D721Med (cell line): ENCODE measurements around the gene RELL1.

Source experiments
- DNase-seq: peaks from one replicate; pipeline ENCODE4 v3.0.0; 2011; ENCODE audit warnings: low spot score; ENCODE audit not compliant: insufficient read length
- FAIRE-seq: peaks from 2 replicates; lab custom pipeline; 2011; peaks lifted over from hg19 to GRCh38; lab: Jason Lieb, UNC
- TF ChIP-seq, protein P1 (sequence below): IDR thresholded peaks from 2 replicates; pipeline ENCODE4 v1.5.1; 2012; ENCODE audit warnings: mild to moderate bottlenecking, control low read depth; ENCODE audit not compliant: insufficient read depth; ENCODE audit errors: missing control alignments

RELL1 gene

DNA sequence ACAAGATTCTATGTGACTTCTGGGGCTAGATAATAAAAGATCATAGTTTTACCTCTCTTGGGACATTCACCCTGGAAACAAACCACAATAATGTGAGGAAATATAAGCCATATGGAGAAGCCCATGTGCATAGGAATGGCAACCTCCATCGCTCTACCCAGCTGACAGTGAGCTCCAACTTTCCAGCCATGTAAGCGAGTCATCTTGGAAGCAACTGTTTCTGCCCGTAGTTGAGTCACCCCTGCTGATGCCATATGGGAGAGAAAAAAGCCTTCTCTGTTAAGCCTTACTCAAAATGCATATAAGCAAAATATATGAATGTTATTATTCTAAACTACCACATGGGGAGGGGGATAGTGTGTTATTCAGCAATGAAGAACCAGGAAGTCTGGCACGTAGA is 31.4 kb upstream of the RELL1 start:
- no peak for DNase-seq
- FAIRE-seq: no peak

GRCh38 chr4:37715889-37716402 is 29.8 kb upstream of the RELL1 start:
- TF ChIP-seq, protein P1, sequence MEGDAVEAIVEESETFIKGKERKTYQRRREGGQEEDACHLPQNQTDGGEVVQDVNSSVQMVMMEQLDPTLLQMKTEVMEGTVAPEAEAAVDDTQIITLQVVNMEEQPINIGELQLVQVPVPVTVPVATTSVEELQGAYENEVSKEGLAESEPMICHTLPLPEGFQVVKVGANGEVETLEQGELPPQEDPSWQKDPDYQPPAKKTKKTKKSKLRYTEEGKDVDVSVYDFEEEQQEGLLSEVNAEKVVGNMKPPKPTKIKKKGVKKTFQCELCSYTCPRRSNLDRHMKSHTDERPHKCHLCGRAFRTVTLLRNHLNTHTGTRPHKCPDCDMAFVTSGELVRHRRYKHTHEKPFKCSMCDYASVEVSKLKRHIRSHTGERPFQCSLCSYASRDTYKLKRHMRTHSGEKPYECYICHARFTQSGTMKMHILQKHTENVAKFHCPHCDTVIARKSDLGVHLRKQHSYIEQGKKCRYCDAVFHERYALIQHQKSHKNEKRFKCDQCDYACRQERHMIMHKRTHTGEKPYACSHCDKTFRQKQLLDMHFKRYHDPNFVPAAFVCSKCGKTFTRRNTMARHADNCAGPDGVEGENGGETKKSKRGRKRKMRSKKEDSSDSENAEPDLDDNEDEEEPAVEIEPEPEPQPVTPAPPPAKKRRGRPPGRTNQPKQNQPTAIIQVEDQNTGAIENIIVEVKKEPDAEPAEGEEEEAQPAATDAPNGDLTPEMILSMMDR: no peak
- DNase-seq (no peak), FAIRE-seq (no peak)

More for the DNA sequence above, 31.4 kb upstream of the RELL1 start:
- TF ChIP-seq, protein P1: no peak

- TF ChIP-seq, protein P1: no peak
- no peak for FAIRE-seq
Measured at GRCh38 chr4:37710491-37710890, 24.3 kb upstream of the RELL1 start.

DNA sequence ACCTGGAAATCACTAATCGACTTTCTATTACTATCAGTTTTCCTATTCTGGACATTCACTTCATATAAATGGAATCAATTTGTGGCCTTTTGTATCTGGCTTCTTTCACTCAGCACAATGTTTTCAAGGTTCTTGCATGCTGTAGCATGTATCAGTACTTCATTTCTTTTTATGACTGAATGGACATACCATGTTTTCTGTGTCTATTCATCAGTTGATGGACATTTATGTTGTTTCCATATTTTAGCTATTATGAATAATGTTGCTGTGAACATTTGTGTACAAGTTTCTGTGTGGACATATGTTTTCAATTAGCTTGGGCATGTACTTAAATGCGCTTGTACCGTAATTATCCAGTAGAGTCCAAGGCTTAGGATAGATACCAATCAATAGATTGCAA is 19.9 kb upstream of the RELL1 start:
- TF ChIP-seq, protein P1: no peak
- no peak for FAIRE-seq
- DNase-seq: no peak

More at GRCh38 chr4:37710491-37710890, 24.3 kb upstream of the RELL1 start:
- DNase-seq: no peak

DNA sequence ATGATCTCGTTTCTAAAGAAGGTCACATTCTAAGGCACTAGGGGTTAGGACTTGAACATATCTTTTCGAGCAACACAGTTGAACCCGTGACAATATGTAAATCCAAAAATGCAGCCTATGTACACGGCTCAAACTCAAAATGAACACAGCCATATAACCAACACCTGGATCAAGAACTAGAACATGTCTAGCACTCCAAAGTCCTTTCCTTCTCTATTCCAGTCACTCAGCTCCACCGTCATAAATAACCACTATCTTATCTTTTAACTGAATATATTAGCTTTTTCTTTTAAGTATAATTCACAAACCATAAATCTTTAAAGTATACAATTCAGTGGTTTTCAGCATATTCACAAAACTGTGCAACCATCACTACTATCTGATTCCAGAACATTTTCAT is 19.4 kb upstream of the RELL1 start:
- FAIRE-seq (no peak), DNase-seq (no peak)
- TF ChIP-seq, protein P1: no peak

DNA sequence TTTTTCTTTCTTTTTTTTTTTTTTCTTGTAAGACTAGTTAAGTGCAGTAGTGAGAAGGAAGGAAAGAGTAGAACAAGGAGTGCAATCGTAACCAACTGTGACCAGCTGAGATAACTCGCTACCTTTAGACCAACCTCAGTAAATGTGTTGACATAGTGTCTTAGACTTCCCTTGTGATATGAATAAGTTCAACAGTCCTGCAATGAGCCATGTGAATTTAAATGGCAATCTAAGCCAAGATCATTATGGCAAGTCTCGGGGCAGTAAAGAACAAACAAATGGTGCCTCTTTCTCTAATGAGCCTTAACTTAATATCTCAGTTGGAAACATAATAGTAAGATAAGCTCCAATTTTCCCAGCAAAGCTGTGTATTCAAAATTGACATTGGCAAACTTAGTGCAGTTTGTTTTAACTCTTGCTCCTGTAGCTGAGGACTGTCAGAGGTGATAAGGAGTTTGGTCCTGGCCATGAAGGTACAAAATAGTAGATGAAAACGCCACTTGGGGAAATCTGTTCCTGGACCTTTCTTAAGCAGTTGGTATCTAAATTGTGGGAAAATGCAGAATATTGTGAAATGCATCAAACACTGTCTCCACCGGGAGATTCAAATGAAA is 13.8 kb upstream of the RELL1 start:
- TF ChIP-seq, protein P1: no peak
- FAIRE-seq (no peak), DNase-seq (no peak)

- TF ChIP-seq, protein P1: no peak
- DNase-seq: no peak
- FAIRE-seq: no peak
Measured at GRCh38 chr4:37697566-37697965, 11.4 kb upstream of the RELL1 start.
